Keratinocyte (primary cell): ENCODE measurements around the gene LRIG1. TPM values are rescaled to one million over a fixed set of nuclear protein-coding genes. Genes with fewer than 3 reads are reported as not detected.

Experiments used
- DNase-seq: peaks from one replicate; pipeline ENCODE4 v3.0.0-alpha.2; 2011; ENCODE audit warnings: low read depth, missing footprints, low spot score
- FAIRE-seq: peaks from 2 replicates; lab custom pipeline; 2011; peaks lifted over from hg19 to GRCh38; lab: Jason Lieb, UNC
- H2AFZ ChIP-seq: 2 replicates; pipeline ENCODE4 v1.6.0; 2012; ENCODE audit warnings: low read length, control low read depth, inconsistent platforms; ENCODE audit not compliant: control insufficient read depth
- H3K27ac ChIP-seq: 2 replicates; pipeline ENCODE4 v1.5.1; 2011; ENCODE audit warnings: low read length; ENCODE audit not compliant: control insufficient read depth, insufficient read depth
- H3K27me3 ChIP-seq: 3 replicates; pipeline ENCODE4 v1.6.0; 2011; ENCODE audit warnings: low read length; ENCODE audit not compliant: control insufficient read depth, insufficient read depth; ENCODE audit errors: extremely low read depth
- H3K36me3 ChIP-seq, 2 experiments: 2 replicates in 1 of 2; 3 replicates in 1 of 2; pipeline ENCODE4 v1.5.1; 2011; ENCODE audit warnings: low read length in 2 of 2, mild to moderate bottlenecking in 1 of 2; ENCODE audit not compliant: control insufficient read depth in 2 of 2, insufficient read depth in 2 of 2; ENCODE audit errors: extremely low read depth in 1 of 2
- H3K4me1 ChIP-seq: 3 replicates; pipeline ENCODE4 v1.5.1; 2011; ENCODE audit warnings: low read length; ENCODE audit not compliant: control insufficient read depth, insufficient read depth; ENCODE audit errors: extremely low read depth
- H3K4me2 ChIP-seq: 3 replicates; pipeline ENCODE4 v1.6.0; 2011; ENCODE audit warnings: low read depth, low read length; ENCODE audit not compliant: control insufficient read depth, insufficient read depth; ENCODE audit errors: extremely low read depth
- H3K4me3 ChIP-seq, 3 experiments: fragments of 200-600 bp in 1 of 3; sonication (generic) in 1 of 3; 2 replicates in 2 of 3; 3 replicates in 1 of 3; pipeline ENCODE4 v1.5.1; 2011 to 2016; ENCODE audit warnings: low read length in 3 of 3, mild to moderate bottlenecking in 3 of 3, control low read depth in 2 of 3, inconsistent platforms in 1 of 3, low read depth in 1 of 3, mixed read lengths in 1 of 3, mixed run types in 1 of 3, moderate library complexity in 1 of 3; ENCODE audit not compliant: control insufficient read depth in 2 of 3, insufficient read depth in 2 of 3; ENCODE audit errors: extremely low read depth in 1 of 3
- H3K79me2 ChIP-seq: 2 replicates; pipeline ENCODE4 v1.6.0; 2012; ENCODE audit warnings: low read length; ENCODE audit not compliant: control insufficient read depth, insufficient read depth
- H3K9ac ChIP-seq: 3 replicates; pipeline ENCODE4 v1.6.0; 2011; ENCODE audit warnings: low read length; ENCODE audit not compliant: control insufficient read depth, insufficient read depth; ENCODE audit errors: extremely low read depth
- H3K9me1 ChIP-seq: 3 replicates; pipeline ENCODE4 v1.6.0; 2011; ENCODE audit warnings: low read length; ENCODE audit not compliant: control insufficient read depth, insufficient read depth; ENCODE audit errors: extremely low read depth
- H3K9me3 ChIP-seq: 2 replicates; pipeline ENCODE4 v1.5.1; 2012; ENCODE audit warnings: low read depth, low read length; ENCODE audit not compliant: control insufficient read depth
- H4K20me1 ChIP-seq: 3 replicates; pipeline ENCODE4 v1.6.0; 2011; ENCODE audit warnings: low read length; ENCODE audit not compliant: control insufficient read depth, insufficient read depth; ENCODE audit errors: extremely low read depth
- EZH2 ChIP-seq: IDR thresholded peaks from one replicate; pipeline ENCODE4 v1.6.1; 2012; ENCODE audit warnings: inconsistent platforms, mild to moderate bottlenecking, low read length, moderate library complexity
- dilution Hi-C: fragments of 300-500 bp; cut with MboI; formaldehyde crosslinking; loops from one replicate; pipeline ENCODE4 v1.7.0; 2020; ENCODE audit warnings: low sequenced_read_pairs; ENCODE audit not compliant: extremely low pct_ligation_motif_present
- polyA plus RNA-seq, 5 experiments: library from polyadenylated mRNA; depleted of rRNA in 3 of 5; stranded (reverse) in 3 of 5; stranded (forward) in 1 of 5; unstranded in 1 of 5; fragments of >200 nt; gene quantifications; 1 replicate in 1 of 5; 2 replicates in 3 of 5; 3 replicates in 1 of 5; pipeline versions ENCODE4 v1.2.1 to v1.2.3, GENCODE V29; 2011 to 2012; ENCODE audit warnings: missing spikeins in 2 of 5, low read depth in 1 of 5, low replicate concordance in 1 of 5
- TF ChIP-seq, protein P1 (sequence below), 3 experiments: IDR thresholded peaks in 1 of 3; conservative IDR thresholded peaks in 1 of 3; optimal IDR thresholded peaks in 1 of 3; 2 replicates in 2 of 3; 3 replicates in 1 of 3; pipeline versions ENCODE3 to v1.5.1; 2011; ENCODE audit warnings: low read length in 3 of 3, mild to moderate bottlenecking in 3 of 3, moderate library complexity in 2 of 3, control low read depth in 1 of 3, inconsistent platforms in 1 of 3; ENCODE audit not compliant: insufficient read depth in 2 of 3; ENCODE audit errors: extremely low read depth in 1 of 3

LRIG1 gene
- polyA plus RNA-seq, 1 donor (not counting 4 experiments of a cell fraction or from before 2014, with no cell fraction given): 17.2 TPM

DNA sequence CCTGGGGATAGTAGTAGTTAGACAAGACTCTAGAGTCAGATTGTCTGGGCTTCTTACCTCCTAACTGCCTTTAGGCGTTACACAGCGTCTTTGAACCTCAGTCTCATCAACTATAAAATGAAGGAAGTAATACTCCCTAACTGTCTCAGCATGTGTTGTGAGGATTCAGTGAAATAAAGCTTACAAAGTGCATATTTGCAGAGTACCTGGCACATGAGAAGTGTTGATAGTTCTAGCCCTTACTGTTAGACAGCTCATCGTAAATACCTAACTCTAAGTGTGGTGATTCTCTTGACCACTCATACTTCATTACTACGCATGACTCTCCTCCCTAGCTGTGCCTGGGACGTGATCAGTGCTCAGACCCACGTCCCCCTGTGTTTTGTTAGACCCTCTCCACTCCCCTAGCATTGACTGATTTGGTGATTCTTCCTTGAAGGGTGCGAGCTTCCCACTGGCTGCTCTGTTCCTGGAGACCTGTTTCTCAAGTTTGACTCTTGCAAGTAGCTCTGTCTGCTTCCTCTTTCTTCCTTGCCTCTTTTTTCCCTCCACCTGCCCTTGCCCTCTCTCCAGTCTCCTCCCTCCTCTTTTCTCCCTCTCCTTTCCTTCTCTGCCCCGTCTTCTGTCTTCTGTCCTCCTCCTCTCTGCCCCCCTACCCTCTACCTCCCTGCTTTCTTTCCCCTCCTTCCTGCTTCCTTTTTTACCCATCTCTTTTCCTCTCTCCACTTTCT is 155.8 kb downstream of the LRIG1 start:
- Histone ChIP-seq H3K9me3 (no peaks in the 10 kb centered on the region), H3K36me3 (no peaks in the 10 kb centered on the region), H3K4me2 (no peak overlapping the region), H3K79me2 (no peaks in the 10 kb centered on the region), H3K9ac (no peak overlapping the region), H3K4me1 (no peaks in the 10 kb centered on the region), H3K9me1 (no peaks in the 10 kb centered on the region), H3K27ac (no peak overlapping the region), H2AFZ (no peak overlapping the region), H3K4me3 (no peak overlapping the region), H3K27me3 (no peaks in the 10 kb centered on the region), H4K20me1 (no peaks in the 10 kb centered on the region)
- no peak for TF ChIP-seq EZH2
- TF ChIP-seq, protein P1, sequence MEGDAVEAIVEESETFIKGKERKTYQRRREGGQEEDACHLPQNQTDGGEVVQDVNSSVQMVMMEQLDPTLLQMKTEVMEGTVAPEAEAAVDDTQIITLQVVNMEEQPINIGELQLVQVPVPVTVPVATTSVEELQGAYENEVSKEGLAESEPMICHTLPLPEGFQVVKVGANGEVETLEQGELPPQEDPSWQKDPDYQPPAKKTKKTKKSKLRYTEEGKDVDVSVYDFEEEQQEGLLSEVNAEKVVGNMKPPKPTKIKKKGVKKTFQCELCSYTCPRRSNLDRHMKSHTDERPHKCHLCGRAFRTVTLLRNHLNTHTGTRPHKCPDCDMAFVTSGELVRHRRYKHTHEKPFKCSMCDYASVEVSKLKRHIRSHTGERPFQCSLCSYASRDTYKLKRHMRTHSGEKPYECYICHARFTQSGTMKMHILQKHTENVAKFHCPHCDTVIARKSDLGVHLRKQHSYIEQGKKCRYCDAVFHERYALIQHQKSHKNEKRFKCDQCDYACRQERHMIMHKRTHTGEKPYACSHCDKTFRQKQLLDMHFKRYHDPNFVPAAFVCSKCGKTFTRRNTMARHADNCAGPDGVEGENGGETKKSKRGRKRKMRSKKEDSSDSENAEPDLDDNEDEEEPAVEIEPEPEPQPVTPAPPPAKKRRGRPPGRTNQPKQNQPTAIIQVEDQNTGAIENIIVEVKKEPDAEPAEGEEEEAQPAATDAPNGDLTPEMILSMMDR (optimal IDR thresholded peaks at IDR 0.05 in 1 of 3, IDR thresholded peaks at IDR 0.05 in 1 of 3, conservative IDR thresholded peaks at IDR 0.05 in 1 of 3; ENCODE audit: extremely low read depth in 1 of 3, insufficient read depth in 2 of 3, low read length in 3 of 3): no peak
- FAIRE-seq (no peak), DNase-seq (no peak)
- dilution Hi-C loops: no loop called here

DNA sequence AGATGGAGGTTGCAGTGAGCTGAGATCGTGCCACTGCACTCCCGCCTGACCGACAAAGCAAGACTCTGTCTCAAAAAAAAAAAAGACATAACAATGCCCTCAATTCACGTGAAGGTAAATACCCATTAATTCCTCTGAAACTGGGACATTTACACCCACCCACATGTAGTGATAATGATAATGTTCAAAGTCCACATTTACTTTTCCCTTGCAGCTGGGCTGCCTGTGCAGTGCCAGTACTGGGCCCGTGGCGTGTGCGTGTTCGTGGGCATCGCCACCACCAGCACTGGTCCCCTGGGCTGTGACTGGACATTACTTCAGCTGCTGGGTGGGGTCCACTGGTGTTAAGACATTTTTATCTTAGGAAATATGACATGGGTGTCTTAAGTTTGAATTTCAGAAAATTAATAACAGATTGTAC is 156.4 kb downstream of the LRIG1 start:
- dilution Hi-C loops: no loop called here
- Histone ChIP-seq H3K4me2 (no peak overlapping the region), H3K9me1 (no peaks in the 10 kb centered on the region), H3K36me3 (no peaks in the 10 kb centered on the region), H3K4me1 (no peaks in the 10 kb centered on the region), H3K9me3 (no peaks in the 10 kb centered on the region), H4K20me1 (no peaks in the 10 kb centered on the region), H3K27ac (no peak overlapping the region), H3K4me3 (no peak overlapping the region), H3K79me2 (no peaks in the 10 kb centered on the region), H3K9ac (no peak overlapping the region), H2AFZ (no peak overlapping the region), H3K27me3 (no peaks in the 10 kb centered on the region)
- DNase-seq (no peak), FAIRE-seq (no peak)
- no peak for TF ChIP-seq EZH2
- TF ChIP-seq, protein P1 (optimal IDR thresholded peaks at IDR 0.05 in 1 of 3, IDR thresholded peaks at IDR 0.05 in 1 of 3, conservative IDR thresholded peaks at IDR 0.05 in 1 of 3; ENCODE audit: extremely low read depth in 1 of 3, insufficient read depth in 2 of 3, low read length in 3 of 3): no peak
